ENCODE measurements around the gene BCO1.

BCO1 gene

DNA sequence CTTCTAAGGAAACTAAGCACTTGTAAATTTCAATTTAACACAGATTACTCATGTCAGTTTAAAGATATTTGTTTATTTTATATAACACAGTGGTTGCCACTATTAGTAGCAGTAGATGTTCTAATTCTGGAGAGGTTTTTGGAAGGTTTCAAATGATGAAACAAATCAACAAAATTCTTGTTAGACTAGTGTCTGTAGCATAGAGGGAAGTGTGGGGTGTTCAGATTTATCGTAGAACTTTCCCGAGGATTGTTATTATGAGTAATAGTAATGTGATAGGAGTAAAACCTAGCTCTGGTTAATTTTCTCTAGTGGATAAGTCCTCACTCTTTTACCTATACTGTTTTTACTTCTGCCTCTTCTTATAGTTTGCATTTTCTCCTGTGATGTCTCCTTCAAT, 82.5 kb downstream of the BCO1 start:
- no peak for DNase-seq

- no peak for DNase-seq
These were observed 83.0 kb downstream of the BCO1 start for GRCh38 chr16:81321536-81321935.

DNA sequence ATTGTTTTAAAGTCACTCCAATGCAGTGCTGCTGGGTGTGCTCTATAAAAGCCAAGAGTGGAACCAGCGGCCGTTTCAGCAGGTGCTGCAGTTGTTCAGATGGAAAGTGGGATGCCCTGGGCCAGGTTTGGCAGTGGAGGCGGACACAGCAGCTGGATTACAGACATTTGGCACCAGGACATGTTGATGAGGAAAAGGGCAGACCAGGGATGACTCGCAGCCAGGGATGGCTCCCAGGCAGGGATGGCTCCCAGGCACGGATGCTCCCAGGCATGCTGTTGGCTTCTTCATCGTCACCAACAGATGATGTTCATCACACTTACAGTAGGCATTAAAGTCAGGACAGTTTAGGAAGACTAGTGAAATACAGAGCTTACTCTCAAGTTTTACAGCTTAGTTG, 86.3 kb downstream of the BCO1 start:
- DNase-seq = no peak

GRCh38 chr16:81327011-81327410, 88.5 kb downstream of the BCO1 start:
- no peak for DNase-seq

- no peak for DNase-seq
These were observed 89.1 kb downstream of the BCO1 start for GRCh38 chr16:81327447-81328196.

DNA sequence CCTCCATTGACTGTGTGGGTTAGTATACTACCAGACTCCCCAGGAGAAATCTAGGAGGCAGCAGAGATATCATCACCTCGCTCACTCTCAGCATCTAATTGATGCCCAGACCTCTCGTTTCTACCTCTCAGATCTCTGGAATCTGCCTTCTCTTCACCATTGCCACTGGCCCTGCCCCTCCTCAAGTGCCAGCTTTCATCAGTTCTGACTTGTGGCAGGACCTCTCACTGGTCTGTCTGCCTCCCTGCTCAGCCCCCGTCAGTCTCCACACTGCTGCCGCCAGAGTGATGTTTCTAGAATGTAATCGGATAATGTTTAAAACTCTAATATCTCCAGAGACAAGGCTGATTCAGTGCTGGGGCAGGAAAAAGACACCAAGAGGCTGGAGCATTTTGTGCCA, 91.5 kb downstream of the BCO1 start:
- DNase-seq = no peak

DNA sequence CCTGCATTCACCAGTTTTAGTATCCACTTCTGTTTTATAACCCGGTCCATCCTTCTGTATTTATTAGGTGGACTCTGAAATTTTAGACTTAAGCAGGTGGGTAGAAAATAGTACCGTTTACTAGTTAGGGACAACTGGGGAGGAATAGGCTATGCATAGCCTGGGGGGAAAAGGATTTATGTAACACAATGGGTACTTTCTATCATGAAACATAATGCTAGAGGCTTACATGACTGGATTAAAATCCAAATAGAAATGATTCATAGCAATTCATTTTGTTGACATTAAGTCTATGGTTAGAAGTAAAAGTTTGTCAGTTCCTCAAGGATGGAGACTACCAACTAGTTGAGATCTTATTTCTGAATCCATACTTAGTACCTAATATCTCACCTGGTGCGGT, 94.9 kb downstream of the BCO1 start:
- no peak for DNase-seq

GRCh38 chr16:81335669-81336068, 97.2 kb downstream of the BCO1 start:
- no peak for DNase-seq

- DNase-seq = no peak
These were observed 98.6 kb downstream of the BCO1 start for GRCh38 chr16:81337097-81337496.
